PC-3 (cell line): ENCODE measurements around the gene HEXB.

Source experiments
- CTCF ChIP-seq: fragments of 300-600 bp; sonication (generic); conservative IDR thresholded peaks from 2 replicates; pipeline ENCODE4 v1.5.1; 2017; ENCODE audit warnings: antibody characterized with exemption, low read depth, mild to moderate bottlenecking, low read length
- EZH2 ChIP-seq: fragments of 300-600 bp; sonication (generic); IDR thresholded peaks from one replicate; pipeline ENCODE4 v1.6.1; 2017; ENCODE audit warnings: antibody characterized with exemption, mild to moderate bottlenecking, low read length; ENCODE audit not compliant: unreplicated experiment

- TF ChIP-seq EZH2 (no peak), CTCF (no peak)
Measured at GRCh38 chr5:74653991-74654390, 31.0 kb upstream of the HEXB start.
